SHP77 (cell line): ENCODE results near the gene UBR4.
"Not testable (repeated sequence)": the region's sequence is repeated elsewhere in the genome, so short reads cannot be mapped to it uniquely, and the experiment has no call there.

Experiments used
- DNase-seq, 2 experiments: peaks; one replicate each; lab custom pipeline; 2025; lab: John Stamatoyannopoulos, UW

UBR4 gene

DNA sequence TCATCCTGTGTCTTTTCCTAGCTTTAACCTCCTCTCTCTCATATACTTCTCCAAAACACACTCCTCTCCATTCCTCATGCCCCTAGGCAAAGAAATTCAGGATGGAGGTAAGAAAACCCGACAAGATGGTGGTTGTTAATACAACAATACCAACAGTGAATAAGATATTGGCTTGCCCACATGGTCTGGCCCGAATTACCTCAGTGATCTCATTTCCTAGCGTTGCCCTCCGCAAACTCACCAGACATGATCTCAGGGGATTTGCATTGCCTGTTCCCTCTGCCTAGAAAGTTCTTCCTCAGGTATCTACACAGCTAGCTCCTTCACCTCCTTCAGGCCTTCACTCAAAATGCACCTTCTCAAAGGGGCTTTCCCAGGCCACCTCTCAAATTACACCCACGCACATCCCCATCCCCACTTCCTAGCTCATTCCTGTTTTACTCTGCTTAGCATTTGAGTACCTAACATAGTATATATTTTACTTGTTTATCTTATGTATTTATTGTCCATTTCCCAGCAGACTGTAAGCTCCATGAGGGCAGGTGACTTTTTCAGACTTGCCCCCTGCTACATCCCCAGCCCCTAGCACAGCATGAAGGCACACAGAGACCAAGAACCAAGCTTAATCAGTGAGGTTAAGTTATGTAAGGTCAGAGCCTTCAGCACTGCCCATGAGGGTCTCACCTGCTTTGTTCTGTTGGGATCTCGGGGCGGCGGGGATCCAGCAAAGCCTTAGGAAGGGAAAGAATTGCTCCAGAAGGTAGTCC is 10.2 kb upstream of the UBR4 start:
- DNase-seq, result no peak

GRCh38 chr1:19219451-19219850 is 9.4 kb upstream of the UBR4 start:
- DNase-seq, result no peak

GRCh38 chr1:19216585-19216984 is 6.5 kb upstream of the UBR4 start:
- not testable (repeated sequence) for DNase-seq

DNA sequence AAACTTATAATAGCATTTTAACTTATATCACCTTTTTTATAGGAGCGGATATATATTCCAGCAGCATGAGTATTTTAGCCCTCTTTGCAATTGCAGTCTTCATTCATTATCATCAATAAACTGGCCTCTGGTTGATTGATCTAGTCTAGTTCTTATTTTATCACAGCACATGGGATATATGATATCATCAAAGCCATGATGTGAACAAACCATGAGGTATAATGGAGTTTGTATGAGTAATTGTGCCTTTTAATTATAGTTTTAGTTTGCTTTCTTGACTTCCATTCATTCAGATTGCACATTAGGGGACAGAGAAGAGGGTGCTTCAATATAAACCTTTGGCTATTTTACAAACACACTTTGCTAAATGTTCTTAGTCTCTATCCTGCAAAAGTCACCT is 3.5 kb upstream of the UBR4 start:
- DNase-seq, result no peak

GRCh38 chr1:19212167-19212566 is 2.1 kb upstream of the UBR4 start:
- no peak for DNase-seq

DNA sequence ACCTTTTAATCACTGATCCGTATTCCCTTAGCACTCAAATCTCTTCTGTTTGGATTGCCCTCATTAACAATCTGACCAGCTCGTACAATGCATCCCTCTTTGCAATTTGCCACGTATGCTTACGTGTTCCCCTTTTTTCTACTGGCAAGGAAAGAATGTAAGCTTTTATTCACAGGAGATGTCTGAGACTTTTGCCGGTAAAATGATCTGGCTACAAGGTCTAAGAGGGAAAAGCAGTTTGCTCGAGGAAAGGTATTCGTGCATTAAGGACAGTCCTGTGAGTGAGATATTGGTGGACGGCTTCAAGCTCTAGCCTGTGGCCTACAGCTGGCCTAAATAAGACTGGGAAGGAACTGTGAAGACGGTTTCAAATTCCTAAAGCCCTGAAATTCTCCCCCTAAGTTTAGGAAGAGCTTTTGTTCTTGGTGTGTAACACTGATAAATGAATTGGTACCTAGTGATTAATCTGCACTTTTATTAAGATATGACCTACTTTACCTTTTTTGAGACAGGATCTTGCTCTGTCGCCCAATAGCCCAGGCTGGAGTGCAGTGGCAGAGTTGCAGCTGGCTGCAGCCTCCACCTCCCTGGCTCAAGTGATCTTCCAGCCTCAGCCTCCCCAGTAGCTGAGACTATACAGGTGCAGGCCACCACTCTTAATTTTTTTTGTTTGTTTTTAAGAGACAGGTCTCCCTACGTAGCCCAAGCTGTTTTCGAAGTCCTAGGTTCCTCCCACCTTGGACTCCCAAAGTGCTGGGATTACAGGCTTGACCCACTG is 895 bp upstream of the UBR4 start:
- DNase-seq, result no peak

DNA sequence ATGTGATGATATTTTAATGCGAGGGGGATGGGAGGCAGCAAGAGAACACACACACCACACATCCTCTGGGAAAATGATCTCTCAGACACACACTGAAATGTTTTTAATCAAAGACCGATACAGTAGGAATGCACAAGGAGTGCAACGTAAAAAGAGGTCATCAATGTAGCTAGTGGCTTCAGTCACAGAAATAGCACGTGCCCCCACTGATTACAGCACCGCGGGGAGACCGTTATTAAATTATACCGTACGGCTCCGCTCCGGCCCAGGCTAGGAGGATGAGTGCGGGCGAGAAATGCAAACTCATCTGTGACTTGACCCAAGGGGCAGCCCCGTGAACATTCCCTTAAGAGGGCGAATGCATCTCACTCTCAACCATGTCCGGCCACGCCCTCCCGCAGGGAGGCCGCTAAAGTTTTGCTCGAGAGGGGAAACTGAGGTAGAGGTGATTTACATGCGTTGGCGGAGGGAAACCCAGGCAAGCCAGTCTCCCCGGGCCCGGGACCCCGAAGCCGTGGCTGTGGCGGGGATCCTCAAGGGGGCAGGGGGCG is 552 bp downstream of the UBR4 start:
- no peak for DNase-seq

GRCh38 chr1:19208710-19209438 is 1.2 kb downstream of the UBR4 start:
- DNase-seq, result no peak

- DNase-seq, result no peak
Observed at GRCh38 chr1:19206947-19207346, 3.1 kb downstream of the UBR4 start.

DNA sequence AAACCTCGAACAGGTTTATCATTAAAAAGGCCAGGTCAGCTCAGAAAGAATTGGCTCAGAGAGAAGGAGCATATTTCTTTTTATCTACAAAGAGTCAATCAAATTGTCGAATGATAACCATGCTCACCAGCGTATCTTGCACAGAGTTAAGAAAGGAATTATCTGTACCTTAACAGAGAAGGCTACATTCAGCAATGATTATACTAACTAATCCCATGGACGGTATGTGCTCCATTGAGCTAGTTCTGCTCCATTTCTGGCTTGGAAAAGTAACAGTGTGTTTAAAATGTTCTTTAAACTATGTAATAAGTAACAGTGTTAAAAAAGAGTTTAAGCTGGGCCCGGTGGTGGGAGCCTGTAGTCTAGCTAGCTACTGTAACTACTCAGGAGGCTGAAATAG is 4.2 kb downstream of the UBR4 start:
- no peak for DNase-seq

DNA sequence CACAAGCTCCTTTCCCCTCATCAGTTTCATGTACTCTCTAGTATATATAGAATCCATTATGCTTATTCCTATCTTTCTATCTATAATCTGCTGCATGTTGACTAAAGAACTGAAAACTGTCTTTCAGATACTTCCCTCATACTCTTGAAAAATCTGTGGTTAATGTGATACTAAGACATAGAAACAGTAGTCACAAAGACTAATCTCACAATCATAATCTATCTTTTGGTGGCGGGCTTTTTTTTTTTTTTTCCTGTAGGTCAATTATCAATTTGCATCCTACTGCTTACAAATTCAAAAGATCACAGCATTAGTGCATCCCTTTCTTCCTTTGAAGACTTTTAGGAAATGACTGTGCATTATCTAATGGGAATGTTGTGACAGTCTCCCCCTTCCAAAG is 4.7 kb downstream of the UBR4 start:
- no peak for DNase-seq

DNA sequence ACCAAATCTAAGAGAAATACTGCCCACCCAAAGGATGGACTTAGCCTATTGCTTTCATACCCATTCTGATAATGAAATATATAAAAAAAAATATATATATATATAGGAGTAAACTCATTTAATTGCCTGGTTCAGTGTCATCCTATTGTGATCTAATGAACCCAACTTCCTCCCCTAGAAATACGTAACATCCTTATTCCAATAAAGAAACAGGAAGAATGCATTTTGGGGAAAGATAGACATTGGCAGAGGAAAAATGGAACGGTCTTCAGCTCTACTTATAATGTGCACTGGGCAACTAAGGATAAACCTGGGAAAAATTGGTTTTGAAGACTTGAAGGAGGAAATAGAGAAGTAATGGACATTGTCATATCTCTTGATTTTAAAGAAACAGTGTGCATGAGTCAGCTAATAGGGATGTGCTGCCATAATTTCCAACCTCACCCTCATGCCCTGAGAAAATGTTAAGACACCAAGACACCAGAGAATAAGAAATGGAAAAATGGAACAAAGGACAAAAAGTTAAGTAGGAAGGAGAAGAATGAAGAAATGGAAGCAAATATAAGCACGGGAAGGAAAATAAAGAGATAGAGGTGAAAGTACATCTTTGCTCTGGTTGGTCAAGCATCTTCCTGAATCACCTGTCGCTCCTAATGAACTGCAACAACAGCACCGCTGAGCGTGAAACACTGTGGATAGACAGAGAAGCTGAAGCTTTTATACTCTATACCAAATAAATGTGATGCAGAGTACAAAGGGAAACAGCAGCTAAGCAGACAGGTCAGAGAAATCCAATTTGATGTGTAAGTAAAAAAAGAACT is 5.4 kb downstream of the UBR4 start:
- DNase-seq, result no peak

DNA sequence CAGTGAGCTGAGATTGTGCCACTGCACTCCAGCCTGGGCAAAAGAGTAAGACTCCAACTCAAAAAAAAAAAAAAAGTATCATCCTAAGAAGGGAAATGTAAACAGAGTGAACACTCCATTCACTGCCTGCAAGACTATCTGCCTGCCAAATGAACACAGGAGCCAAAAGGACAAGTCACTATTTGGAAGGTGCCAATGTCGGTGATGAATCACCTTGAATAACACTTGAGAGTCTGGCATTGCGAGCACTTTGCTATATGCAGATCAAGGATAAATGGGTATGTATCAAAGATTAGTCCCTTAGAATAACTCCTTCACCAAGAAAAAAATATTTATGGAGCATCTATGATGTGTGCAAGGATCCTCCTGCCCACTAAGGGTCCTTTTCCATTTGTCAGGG is 6.6 kb downstream of the UBR4 start:
- no peak for DNase-seq

DNA sequence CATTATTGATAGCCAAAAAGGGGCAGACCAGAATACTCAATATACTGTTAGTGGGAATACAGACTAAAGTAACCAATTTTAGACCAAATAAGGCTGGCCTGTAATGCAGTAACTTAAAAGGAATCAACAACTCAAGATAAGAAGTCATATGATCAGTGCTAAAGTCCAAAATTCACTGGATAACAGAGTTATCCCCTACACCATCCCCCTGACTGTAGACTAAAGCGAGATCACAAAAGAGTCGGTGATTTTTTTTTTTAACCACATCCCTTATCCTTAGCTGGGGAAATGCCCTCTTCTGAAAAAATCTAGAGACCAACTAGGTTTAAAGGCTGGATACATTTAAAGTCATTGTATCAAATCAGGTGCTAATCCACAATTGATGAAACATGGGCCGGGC is 7.7 kb downstream of the UBR4 start:
- DNase-seq, result no peak

- no peak for DNase-seq
Observed at GRCh38 chr1:19199969-19200604, 10.0 kb downstream of the UBR4 start.

DNA sequence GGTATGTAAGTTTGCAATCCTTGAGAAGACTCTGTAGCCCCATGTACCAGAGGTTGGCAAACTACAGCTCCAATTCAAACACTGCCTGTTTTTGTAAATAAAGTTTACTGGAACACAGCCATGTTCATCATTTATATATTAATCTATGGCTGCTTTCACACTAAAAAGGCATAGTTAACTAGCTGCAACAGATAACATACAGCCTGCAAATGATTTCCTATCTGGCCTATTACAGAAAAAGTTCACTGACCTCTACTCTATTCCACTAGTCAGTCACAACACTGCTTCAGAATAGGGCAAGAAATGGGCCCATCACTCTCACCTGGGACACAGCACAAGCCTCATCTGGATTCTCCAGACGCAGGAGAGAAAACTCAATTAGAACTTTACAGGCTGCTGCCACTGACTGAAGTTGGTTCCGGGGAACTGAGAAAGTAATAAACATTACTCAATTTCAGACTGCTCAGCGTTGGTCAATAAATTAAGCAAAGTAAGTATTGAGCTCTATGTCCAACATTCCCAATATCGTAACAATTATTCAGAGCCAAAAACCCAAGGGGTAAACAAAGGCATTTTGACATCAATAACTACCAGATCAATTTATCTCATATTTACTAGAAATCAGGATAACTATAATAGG is 10.6 kb downstream of the UBR4 start:
- no peak for DNase-seq

- no peak for DNase-seq
Observed at GRCh38 chr1:19198820-19199219, 11.2 kb downstream of the UBR4 start.

GRCh38 chr1:19197845-19198244 is 12.2 kb downstream of the UBR4 start:
- no peak for DNase-seq

- DNase-seq, result no peak
Observed at GRCh38 chr1:19196331-19196730, 13.7 kb downstream of the UBR4 start.

DNA sequence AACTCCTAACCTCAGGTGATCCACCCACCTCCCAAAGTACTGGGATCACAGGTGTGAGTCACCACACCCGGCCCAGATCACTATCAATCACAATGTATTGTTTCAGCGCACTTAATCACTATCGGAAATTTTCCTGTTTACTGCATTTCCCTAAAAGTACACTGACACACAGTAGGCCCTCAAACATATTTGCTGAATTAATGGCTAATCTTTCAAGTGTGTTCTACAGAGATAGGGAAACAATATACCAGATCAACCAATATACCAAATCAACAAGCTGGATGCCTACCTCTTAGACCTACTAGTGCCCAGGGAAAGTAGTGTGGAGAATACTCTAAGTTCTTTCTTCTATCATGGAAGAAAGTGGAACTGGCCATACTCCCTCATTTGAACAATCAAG is 17.1 kb downstream of the UBR4 start:
- DNase-seq, result no peak

DNA sequence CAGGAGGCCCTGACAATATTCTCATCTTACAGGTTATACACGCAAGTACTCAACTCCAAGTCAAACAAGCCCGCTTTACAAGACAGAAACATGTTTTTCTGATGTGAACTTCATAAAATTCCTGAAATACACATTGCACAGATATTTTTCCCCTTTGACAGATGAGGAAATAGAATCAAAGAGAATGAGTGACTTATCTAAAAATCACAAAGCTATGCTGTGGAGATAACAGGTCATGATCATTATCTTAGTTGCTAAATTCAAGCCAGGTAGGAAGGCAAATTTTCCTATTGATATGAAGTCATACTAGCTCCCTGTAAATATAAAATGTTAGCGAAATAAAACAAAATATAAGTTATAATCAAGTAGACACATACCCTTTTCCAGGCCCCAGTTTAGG is 18.3 kb downstream of the UBR4 start:
- DNase-seq, result no peak
